GM12872 (cell line): ENCODE data around the gene OMG.

Experiments used
- TF ChIP-seq, protein P1 (sequence below): IDR thresholded peaks from 3 replicates; pipeline ENCODE4 v1.5.1; 2011; ENCODE audit warnings: low read depth, mild to moderate bottlenecking, low read length, moderate library complexity; ENCODE audit not compliant: insufficient read depth

OMG gene

DNA sequence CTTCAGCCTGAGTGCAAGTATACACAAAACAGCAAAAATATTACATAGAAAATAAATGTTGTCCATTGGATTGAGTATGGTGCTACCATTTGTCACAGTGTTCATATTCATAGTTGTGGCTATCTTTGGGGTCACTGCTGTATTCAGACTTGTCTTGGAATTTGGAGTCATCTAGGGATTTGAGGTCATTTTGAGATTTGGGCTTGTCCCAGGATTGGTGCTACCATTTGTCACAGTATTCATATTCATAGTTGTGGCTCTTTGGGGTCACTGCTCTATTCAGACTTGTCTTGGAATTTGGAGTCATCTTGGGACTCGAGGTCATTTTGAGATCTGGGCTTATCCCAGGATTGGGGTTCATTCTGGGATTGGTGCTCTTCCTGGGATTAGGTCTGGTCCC is 24.8 kb downstream of the OMG start:
- TF ChIP-seq, protein P1, sequence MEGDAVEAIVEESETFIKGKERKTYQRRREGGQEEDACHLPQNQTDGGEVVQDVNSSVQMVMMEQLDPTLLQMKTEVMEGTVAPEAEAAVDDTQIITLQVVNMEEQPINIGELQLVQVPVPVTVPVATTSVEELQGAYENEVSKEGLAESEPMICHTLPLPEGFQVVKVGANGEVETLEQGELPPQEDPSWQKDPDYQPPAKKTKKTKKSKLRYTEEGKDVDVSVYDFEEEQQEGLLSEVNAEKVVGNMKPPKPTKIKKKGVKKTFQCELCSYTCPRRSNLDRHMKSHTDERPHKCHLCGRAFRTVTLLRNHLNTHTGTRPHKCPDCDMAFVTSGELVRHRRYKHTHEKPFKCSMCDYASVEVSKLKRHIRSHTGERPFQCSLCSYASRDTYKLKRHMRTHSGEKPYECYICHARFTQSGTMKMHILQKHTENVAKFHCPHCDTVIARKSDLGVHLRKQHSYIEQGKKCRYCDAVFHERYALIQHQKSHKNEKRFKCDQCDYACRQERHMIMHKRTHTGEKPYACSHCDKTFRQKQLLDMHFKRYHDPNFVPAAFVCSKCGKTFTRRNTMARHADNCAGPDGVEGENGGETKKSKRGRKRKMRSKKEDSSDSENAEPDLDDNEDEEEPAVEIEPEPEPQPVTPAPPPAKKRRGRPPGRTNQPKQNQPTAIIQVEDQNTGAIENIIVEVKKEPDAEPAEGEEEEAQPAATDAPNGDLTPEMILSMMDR = no peak

- TF ChIP-seq, protein P1 = no peak
These were observed 27.5 kb downstream of the OMG start for GRCh38 chr17:31269578-31269983.

- TF ChIP-seq, protein P1 = no peak
These were observed 27.9 kb downstream of the OMG start for GRCh38 chr17:31269036-31269577.

GRCh38 chr17:31266042-31266441 is 31.0 kb downstream of the OMG start:
- TF ChIP-seq, protein P1 = peak; percentile 23; the same call in 1 of the 3 replicates

- TF ChIP-seq, protein P1 = no peak
These were observed 35.4 kb downstream of the OMG start for GRCh38 chr17:31261601-31262000.

- TF ChIP-seq, protein P1 = no peak
These were observed 36.9 kb downstream of the OMG start for GRCh38 chr17:31260151-31260550.

GRCh38 chr17:31256936-31257335 is 40.1 kb downstream of the OMG start:
- TF ChIP-seq, protein P1 = no peak
